SK-MEL-5 (cell line): Measurements from ENCODE around the gene INSM2. TPM values are rescaled to one million over a fixed set of nuclear protein-coding genes. Genes with fewer than 3 reads are reported as not detected.

ENCODE experiments used
- DNase-seq: peaks from one replicate; pipeline ENCODE4 v3.0.0-alpha.2; 2016; ENCODE audit warnings: low read depth, low spot score
- in situ Hi-C: cut with HindIII; loops from 2 replicates; pipeline ENCODE4 v1.10.0; 2016; ENCODE audit warnings: low sequenced_read_pairs, high pct_unique_total_duplicates, low pct_unique_long_range_greater_than_20kb
- total RNA-seq: library from RNA; depleted of rRNA; stranded (reverse); fragments of >200 nt; shearing (Covaris generic); gene quantifications from 2 replicates; pipeline ENCODE4 v1.2.3, GENCODE V29; 2014

The INSM2 gene
- total RNA-seq, 1 experiment from 2014 or later = 0.26 TPM

DNA sequence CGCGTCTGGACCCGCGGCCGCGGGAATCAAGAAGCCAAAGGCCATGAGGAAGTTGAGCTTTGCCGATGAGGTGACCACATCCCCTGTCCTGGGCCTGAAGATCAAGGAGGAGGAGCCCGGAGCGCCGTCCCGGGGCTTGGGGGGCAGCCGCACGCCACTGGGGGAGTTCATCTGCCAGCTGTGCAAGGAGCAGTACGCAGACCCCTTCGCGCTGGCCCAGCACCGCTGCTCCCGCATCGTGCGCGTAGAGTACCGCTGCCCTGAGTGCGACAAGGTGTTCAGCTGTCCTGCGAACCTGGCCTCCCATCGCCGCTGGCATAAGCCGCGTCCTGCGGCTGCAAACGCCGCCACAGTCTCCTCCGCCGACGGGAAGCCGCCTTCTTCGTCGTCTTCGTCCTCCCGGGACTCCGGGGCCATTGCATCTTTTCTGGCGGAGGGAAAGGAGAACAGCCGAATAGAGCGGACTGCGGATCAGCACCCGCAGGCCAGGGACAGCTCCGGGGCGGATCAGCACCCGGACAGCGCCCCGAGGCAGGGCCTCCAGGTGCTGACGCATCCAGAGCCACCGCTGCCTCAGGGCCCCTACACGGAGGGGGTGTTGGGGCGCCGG is 1.0 kb downstream of the INSM2 start:
- DNase-seq = peak; percentile 48
- in situ Hi-C loops = no loop called here

DNA sequence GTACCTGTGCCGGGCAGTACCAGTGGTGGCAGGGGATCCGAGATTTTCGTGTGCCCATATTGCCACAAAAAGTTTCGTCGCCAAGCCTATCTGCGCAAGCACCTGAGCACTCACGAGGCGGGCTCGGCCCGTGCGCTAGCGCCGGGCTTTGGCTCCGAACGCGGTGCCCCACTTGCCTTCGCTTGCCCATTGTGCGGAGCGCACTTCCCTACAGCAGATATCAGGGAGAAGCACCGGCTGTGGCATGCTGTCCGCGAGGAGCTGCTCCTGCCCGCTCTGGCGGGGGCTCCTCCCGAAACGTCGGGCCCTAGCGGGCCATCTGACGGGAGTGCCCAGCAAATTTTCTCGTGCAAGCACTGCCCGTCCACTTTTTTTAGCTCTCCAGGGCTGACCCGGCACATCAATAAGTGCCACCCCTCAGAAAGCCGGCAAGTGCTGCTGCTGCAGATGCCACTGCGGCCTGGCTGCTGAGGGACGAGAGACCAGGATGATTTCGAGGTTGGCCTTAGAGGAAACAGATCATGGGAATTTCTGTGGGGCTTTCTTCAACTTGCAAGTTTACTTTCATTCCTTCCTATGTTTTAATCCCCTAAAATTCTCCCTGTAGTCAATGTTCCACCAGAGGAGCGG is 1.6 kb downstream of the INSM2 start:
- DNase-seq = no peak
- in situ Hi-C loops = no loop called here

DNA sequence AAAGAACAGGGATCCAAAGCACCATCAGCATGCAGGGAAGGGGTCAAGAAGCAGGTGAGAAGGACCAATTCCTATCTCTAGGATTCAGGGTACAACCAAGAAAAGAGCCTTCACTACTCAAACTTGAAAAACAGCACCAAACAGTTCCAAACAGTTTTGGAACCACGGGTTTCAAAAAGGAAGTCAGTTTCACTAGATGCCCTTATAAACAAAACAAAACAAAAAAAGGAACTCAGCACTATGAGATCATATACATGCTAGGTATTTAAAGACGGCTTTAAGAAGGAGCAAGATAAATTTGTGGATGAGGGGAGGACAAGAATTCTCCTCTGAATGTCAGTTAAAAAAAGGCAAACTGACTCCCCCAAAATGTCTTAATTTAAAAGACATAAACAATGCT is 6.0 kb downstream of the INSM2 start:
- in situ Hi-C loops = no loop called here
- DNase-seq = no peak

DNA sequence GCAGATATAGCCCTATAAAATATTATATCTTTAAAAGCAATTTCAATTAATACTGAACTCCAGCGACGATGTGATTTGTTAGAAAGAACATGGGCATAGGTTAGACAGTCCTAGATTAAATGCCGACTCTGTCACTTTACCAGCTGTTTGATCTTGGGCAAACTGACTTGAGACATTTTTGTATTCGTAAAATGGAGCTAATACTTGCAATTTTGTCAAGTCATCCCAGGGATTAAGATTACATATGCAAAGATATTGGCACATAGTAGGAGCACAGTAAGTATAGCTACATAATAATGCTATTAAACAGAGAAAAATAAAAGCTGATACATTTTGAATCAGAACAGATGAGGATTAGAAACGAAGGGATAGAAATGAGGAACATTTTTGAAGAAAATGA is 9.0 kb downstream of the INSM2 start:
- in situ Hi-C loops = no loop called here
- DNase-seq = no peak

DNA sequence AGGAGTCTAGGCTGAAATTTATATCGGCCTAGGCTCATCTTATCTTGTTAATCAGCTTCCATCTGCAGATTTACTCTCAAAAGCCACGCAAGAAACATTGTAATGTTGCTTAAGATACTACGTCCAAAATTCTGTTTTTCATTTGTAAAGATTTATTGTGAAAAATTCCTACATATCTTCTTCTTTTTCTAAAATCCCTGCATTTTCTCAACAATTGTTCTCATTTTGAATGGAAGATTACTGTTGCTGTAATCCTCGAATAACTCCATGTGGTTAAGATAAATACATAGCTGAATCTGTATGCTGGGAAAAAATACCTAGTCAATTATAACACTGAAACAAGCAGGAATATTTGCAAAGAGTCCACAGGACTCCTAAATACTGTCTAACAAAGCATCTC is 15.6 kb downstream of the INSM2 start:
- in situ Hi-C loops = no loop called here

DNA sequence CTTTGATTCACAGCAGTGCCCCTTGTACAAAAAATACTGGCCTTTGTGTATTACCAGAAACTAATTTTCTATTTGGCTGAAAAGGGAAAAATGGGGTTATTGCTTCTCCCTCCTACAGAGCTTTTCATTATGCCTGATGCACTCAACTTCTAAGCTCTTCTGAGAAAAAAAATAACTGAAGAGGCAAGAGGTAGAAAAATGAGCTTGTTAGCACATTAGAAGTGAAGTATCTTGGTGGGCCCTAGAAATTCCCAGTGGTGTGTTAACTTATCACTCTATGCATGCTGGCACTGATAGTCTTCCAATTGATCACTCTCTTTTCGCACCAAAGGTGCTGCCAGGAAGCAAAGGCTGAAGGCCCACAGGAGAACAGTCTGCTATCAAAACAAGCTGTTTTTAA is 17.1 kb downstream of the INSM2 start:
- no peak for DNase-seq
- in situ Hi-C loops = loop anchor here (25.0 kb wide), 2 partner anchors 114 to 136 kb away; no protein-coding TSS in a partner anchor

More for the DNA sequence above, 15.6 kb downstream of the INSM2 start:
- no peak for DNase-seq

DNA sequence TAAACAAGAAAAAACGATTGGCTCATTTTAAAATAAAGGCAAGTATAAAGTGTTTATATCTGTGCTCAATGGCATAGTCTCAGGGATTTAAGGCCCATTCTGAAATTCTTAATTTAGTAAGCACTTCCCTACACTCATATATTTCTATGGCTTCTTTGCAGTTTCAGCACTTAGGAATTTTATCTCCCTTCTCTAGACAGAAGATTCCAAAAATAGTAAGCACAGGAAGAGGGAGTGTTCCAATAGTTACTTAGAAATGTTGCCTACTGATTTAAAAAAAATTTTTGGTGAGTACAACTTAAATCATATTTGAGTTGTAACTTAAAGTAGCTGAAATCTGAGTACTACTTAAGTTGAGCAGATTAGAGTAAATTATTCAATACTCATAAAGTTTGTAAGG is 19.8 kb downstream of the INSM2 start:
- no peak for DNase-seq
- in situ Hi-C loops = loop anchor here (25.0 kb wide), 2 partner anchors 117 to 133 kb away; no protein-coding TSS in a partner anchor

DNA sequence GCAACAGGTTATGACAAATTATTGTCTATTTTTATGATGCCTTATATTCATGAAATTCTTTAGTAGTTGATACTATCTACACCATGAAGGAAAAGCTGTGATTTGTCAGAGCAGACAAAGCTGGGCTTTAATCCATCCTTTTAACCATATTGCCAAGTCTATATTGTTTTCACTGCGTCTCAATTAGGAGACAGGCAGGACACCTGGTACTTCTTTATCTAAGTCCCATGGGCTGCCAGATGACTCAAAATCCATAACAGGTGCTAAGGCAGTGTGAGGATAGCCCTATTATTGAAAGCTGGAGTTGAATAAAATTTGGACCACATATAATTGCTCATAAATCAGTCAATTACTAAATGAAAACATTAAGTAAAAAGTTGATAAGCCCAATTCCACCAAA is 22.6 kb downstream of the INSM2 start:
- in situ Hi-C loops = loop anchor here (25.0 kb wide), 2 partner anchors 119 to 131 kb away; no protein-coding TSS in a partner anchor
- DNase-seq = no peak

DNA sequence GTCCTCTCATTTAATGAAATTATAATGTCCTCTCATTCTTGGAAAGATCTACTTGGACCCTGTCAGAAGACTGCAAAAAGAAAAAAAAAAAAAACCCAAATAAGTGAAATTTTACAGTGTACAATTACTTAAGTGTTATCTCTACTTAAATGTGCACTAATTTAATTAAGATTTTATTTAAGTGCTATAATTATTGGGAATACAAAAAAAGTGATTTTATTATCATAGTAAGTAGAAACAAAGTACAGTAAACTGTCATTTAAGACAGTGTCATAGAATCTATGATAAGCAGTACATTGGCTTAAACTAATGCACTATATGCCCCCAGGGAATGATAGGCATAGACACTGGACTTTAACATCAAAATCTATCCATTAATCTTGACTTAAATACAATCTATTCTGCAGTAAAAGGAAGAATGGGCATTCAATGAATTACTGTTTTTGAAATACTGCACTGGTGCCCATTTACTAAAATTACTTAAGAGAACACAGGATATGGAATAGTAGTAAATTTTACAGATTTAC is 23.3 kb downstream of the INSM2 start:
- in situ Hi-C loops = loop anchor here (25.0 kb wide), 2 partner anchors 120 to 130 kb away; no protein-coding TSS in a partner anchor
- DNase-seq = no peak

DNA sequence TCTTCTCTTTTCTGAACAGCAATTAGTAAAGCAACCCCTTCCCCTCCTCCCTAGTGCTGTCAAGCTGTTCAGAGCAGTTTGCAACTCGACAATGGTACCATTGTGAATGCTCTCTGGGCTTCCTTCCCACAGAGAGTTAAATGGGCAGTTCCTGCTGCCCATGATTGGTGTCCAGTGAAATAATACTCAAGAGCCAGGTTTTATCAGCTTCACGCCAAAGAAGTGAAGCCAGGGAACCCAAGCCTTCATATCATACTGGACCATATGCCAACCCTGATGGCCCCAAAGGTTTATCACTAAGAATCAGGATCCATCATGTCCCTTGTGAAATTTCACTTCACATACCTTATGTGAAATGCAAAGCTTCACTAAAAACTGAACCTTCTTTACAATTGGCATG is 24.7 kb downstream of the INSM2 start:
- in situ Hi-C loops = loop anchor here (25.0 kb wide), 2 partner anchors 121 to 129 kb away; no protein-coding TSS in a partner anchor
- peak; percentile 72 for DNase-seq

DNA sequence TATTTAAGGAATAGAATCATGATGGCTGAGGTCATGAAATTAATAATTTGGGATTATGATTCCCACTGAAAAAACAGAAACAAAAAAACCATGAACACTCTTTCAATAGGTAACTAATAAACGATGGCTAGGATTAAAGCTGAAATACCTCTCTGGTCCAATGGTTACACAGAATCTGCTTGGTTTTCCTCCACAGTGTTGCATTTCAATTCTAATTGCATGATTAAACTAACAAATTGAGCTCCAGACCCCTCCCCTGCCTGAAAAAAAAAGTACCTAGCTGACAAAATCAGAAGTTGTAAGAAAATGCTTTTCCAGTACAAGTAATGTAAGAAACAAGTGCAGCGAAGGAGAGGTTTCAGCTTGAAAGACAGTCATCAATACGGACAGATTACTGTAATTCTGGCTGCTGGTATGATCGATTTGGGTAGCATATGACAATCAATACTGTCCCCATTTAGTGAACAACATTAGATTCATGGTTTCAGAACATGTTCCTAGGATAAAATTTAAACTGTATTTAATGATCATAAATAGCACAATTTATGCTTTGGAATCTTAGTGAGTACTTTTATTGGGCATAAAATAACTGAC is 32.0 kb downstream of the INSM2 start:
- in situ Hi-C loops = loop anchor here (25.0 kb wide), 2 partner anchors 121 to 129 kb away; no protein-coding TSS in a partner anchor
- no peak for DNase-seq

DNA sequence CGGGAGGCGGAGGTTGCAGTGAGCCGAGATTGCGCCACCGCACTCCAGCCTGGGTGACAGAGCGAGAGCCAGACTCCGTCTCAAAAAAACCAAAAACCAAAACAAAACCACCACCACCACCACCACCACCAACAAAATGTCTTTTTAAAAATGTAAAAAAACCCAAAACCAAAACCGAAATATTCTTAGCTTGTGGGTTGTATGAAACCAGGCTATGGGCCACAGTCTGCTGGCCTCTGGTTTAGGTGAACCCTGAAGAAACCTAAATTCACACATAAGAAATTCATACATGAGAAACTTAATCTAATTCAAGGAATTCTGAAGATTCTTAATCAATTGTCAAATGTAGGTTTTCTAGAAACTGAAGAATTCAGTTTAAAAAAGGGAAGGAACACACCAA is 37.6 kb downstream of the INSM2 start:
- DNase-seq = no peak
- in situ Hi-C loops = loop anchor here (25.0 kb wide), 2 partner anchors 116 to 134 kb away; no protein-coding TSS in a partner anchor

DNA sequence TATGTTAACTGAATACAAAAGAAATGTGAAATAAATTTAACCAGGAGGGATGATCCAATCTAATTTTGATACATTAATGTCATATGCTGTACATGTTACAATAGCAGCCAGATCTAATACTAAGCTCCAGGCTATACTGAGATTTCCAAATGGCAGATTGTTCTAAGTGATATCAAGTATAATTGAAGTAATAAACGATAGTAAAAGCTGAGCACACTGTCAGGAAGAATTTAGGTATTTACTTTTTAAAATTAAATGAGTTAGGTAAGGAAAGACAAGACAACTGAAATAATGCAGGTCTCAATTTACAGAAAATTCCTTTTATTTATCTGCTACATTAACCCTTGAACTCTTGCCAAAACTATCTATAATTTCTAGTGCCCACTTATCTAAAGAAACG is 39.9 kb downstream of the INSM2 start:
- no peak for DNase-seq
- in situ Hi-C loops = loop anchor here (25.0 kb wide), 2 partner anchors 113 to 137 kb away; no protein-coding TSS in a partner anchor

DNA sequence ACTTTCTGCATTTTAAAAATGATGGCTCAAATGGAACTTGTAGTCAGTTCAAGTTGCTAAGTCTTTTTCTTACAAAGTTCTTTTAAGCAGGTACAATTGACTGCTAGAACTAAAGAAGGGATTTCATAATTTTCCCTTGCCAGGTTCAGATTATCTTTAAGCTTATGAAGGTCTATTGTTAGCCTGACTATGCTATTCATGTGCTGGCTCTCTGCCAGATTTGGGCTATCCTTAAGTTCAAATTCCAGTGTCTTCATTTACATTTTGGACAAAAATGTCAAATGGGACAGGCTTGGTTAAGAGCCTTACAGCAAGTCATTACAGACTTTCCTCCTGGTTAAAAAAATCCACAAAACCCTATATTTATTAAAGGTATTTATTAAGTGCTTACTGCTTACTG is 42.3 kb downstream of the INSM2 start:
- DNase-seq = no peak
- in situ Hi-C loops = no loop called here

DNA sequence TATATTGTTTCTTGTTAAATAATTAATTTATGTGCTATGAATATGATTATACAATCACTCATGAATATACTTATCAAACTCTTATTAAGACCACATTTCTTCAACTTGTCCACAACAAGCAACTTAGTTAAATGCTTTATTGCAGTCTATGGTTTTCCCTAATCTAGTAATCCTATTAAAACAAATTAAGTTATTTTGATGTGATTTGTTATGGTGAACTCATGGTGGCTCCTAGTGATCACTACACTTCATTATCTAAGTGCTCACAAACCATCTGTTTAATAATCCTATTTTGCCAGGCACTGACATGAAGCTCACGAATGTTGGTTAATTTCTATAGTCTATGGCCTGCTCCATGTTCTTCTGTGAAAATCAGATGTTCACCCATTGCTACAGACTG is 42.9 kb downstream of the INSM2 start:
- in situ Hi-C loops = no loop called here

DNA sequence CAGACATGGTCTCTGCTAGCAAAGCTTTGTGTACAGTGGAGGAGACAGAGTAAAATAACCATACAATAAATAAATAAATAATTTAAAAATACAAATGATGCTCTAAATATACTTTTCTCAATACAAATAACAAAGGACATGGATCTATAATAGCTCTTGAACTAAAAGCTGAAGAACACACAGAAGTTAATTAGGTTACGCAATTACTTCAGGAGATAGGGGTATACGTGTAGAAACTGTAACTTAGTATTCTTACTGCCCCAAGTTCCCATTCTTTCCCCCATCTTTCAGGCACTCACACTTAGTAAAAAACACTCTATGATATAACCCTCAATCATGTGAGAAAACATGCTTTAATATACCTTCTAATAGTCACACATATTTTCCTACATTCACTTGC is 44.2 kb downstream of the INSM2 start:
- DNase-seq = no peak

More for the DNA sequence above, 42.9 kb downstream of the INSM2 start:
- DNase-seq = no peak

DNA sequence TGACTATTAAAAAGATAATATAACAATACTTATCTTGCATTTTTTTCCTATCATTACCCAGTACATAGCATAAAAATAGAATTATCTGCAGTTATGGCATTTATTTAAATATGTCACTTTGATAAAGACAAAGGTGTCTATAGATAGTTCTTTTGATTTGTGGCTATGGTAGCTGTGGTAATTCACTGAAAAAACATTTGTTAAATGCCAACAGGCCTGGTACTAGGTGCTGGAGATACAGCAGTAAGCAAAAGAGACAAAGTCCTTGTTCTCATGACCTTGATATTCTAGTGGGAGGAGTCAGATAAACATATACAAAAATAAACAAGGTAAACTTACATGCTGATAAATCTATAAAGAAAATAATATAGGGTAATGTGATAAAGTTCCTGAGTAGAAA is 44.7 kb downstream of the INSM2 start:
- in situ Hi-C loops = no loop called here
- DNase-seq = no peak

More for the DNA sequence above, 44.2 kb downstream of the INSM2 start:
- in situ Hi-C loops = no loop called here
